Measurements from ENCODE around the gene DOCK1.

DNA sequence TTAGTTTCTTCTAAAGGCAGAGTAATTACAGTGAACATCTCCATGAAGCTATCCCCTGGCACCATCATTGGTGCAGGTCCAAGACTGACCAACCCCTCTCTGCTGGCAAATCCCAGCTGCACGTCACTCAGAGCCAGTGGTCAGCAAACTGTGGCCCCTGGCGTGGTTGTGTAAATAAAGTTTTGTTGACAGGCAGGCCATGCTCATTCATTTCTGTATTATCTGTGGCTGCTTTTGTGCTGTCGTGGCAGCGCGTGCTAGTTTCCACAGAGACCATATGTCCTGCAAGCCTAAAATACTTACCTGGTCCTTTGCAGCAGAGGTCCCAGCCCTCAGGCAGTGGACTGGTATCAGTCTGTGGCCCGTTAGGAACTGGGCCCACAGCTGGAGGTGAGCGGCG lies 526.3 kb downstream of the DOCK1 start:
- no peak for TF ChIP-seq CTCF (IDR thresholded peaks at IDR 0.05)
- TF ChIP-seq RCOR1 (IDR thresholded peaks at IDR 0.05; ENCODE audit: low read length) = no peak
- TF ChIP-seq MAX (IDR thresholded peaks at IDR 0.05; ENCODE audit: low read depth) = no peak
- TF ChIP-seq RXRA (IDR thresholded peaks at IDR 0.05; ENCODE audit: borderline replicate concordance, low read depth) = no peak

Measured in SK-N-SH (cell line).